ENCODE measurements around the gene ANKRD33B.

DNA sequence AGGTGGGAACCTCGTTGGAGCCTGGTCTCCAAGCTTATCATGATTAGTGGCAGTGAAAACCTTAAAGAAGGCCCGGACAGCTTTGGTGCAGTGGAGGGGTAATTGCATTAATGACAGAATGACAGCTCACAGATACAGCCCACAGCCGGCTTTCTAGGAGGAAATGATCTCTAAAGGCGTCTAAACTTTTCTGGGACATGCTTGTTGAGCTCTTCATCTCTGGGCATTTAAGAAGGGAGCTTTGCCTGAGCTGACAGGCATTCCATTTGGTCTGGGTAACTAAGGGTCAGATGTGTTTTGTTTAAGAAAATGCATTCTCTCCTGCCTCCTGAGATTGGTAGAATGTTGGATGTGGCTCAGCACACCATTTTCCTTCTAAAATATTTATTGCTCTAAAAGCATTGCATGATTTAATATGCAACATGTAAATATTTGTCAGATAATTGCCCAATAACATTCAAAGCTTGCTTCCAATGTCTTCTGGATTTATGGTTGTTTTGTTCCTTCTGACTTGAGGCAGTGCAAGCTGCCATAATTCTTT is 4.0 kb downstream of the ANKRD33B start:
- TF ChIP-seq, protein P1, sequence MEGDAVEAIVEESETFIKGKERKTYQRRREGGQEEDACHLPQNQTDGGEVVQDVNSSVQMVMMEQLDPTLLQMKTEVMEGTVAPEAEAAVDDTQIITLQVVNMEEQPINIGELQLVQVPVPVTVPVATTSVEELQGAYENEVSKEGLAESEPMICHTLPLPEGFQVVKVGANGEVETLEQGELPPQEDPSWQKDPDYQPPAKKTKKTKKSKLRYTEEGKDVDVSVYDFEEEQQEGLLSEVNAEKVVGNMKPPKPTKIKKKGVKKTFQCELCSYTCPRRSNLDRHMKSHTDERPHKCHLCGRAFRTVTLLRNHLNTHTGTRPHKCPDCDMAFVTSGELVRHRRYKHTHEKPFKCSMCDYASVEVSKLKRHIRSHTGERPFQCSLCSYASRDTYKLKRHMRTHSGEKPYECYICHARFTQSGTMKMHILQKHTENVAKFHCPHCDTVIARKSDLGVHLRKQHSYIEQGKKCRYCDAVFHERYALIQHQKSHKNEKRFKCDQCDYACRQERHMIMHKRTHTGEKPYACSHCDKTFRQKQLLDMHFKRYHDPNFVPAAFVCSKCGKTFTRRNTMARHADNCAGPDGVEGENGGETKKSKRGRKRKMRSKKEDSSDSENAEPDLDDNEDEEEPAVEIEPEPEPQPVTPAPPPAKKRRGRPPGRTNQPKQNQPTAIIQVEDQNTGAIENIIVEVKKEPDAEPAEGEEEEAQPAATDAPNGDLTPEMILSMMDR (IDR thresholded peaks at IDR 0.05) = no peak
- TF ChIP-seq POLR2A (IDR thresholded peaks at IDR 0.05) (no peak), POLR2AphosphoS5 (IDR thresholded peaks at IDR 0.05) (peak; percentile 96), EP300 (IDR thresholded peaks at IDR 0.05) (no peak)
